Esophagus muscularis mucosa (tissue), 4 donors: ENCODE data around the gene SMIM5. TPM values are rescaled to one million over a fixed set of nuclear protein-coding genes. Genes with fewer than 3 reads are reported as not detected.

Source experiments
- DNase-seq: peaks from one replicate; pipeline ENCODE4 v3.0.0-alpha.2; 2017; ENCODE audit errors: extremely low spot score
- H3K27ac ChIP-seq, 4 donors: fragments of 200-600 bp; sonication (generic); replicated peaks in 1 of 4; 1 replicate in 3 of 4; 2 replicates in 1 of 4; pipeline ENCODE4 v1.5.1; 2016 to 2019; ENCODE audit warnings: mild to moderate bottlenecking in 1 of 4
- H3K27me3 ChIP-seq, 4 donors: fragments of 200-600 bp; sonication (generic); one replicate each; pipeline versions ENCODE4 v1.5.1 to v1.6.0; 2016 to 2019
- H3K36me3 ChIP-seq, 4 donors: fragments of 200-600 bp; sonication (generic); one replicate each; pipeline ENCODE4 v1.5.1; 2016 to 2019
- H3K4me1 ChIP-seq, 4 donors: fragments of 200-600 bp; sonication (generic); one replicate each; pipeline ENCODE4 v1.5.1; 2016 to 2019
- H3K4me3 ChIP-seq, 4 donors: fragments of 200-600 bp; sonication (generic); 1 replicate in 2 of 4; 2 replicates in 2 of 4; pipeline ENCODE4 v1.5.1; 2016 to 2019; ENCODE audit warnings: mild to moderate bottlenecking in 4 of 4, moderate library complexity in 1 of 4
- H3K9me3 ChIP-seq, 4 donors: fragments of 200-600 bp; sonication (generic); 1 replicate in 3 of 4; 2 replicates in 1 of 4; pipeline ENCODE4 v1.5.1; 2016 to 2019
- CTCF ChIP-seq, 3 experiments: fragments of 200-600 bp in 2 of 3; fragments of 450-650 bp in 1 of 3; sonication (generic) in 2 of 3; IDR thresholded peaks; one replicate each; pipeline ENCODE4 v1.5.1; 2017 to 2019; ENCODE audit warnings: antibody characterized with exemption in 3 of 3, mild to moderate bottlenecking in 2 of 3, moderate library complexity in 1 of 3
- EP300 ChIP-seq: sonication (generic); formaldehyde crosslinking; IDR thresholded peaks from one replicate; pipeline ENCODE4 v1.6.1; 2017; ENCODE audit warnings: antibody characterized with exemption
- POLR2A ChIP-seq: fragments of 450-650 bp; IDR thresholded peaks from one replicate; pipeline ENCODE4 v1.6.1; 2017; ENCODE audit warnings: antibody characterized with exemption, moderate library complexity, mild to moderate bottlenecking, low read depth
- POLR2AphosphoS5 ChIP-seq, 2 donors: sonication (generic); formaldehyde crosslinking; IDR thresholded peaks; one replicate each; pipeline ENCODE4 v1.6.1; 2017; ENCODE audit warnings: antibody characterized with exemption in 2 of 2
- WGBS: methylation state at CpG from one replicate; pipeline ENCODE4 v1.1.5; 2018; 5-methylcytosine and 5-hydroxymethylcytosine counted together
- intact Hi-C: fragments of 100-400 bp; cut with DNase I; formaldehyde crosslinking; loops from one replicate; pipeline ENCODE4 v1.15.1; 2023
- total RNA-seq, 4 donors: library from RNA; depleted of rRNA; stranded (reverse); fragments of >200 nt; gene quantifications; one replicate each; pipeline versions ENCODE4 v1.1.0 to v1.2.1, GENCODE V29; 2016

SMIM5 gene
- total RNA-seq, 4 donors from 2014 or later, result 4.3 to 6.6 (median 5.6) TPM

GRCh38 chr17:75607086-75607485 lies 26.1 kb upstream of the SMIM5 start:
- no peak for DNase-seq
- intact Hi-C loops, result no loop called here
- 84% methylated on average over 5 of the region's 5 CpGs for WGBS
- Histone ChIP-seq H3K4me3 (no peak overlapping the region), H3K4me1 (peaks cover 0 to 11% (median 8%) of the 10 kb centered on the region in 4 donors), H3K36me3 (peaks cover 0 to 38% (median 37%) of the 10 kb centered on the region in 4 donors), H3K27me3 (no peaks in the 10 kb centered on the region), H3K27ac (no peak overlapping the region), H3K9me3 (no peaks in the 10 kb centered on the region)
- TF ChIP-seq POLR2AphosphoS5 (IDR thresholded peaks at IDR 0.05) (no peak), CTCF (IDR thresholded peaks at IDR 0.05) (no peak), POLR2A (no peak), EP300 (no peak)

DNA sequence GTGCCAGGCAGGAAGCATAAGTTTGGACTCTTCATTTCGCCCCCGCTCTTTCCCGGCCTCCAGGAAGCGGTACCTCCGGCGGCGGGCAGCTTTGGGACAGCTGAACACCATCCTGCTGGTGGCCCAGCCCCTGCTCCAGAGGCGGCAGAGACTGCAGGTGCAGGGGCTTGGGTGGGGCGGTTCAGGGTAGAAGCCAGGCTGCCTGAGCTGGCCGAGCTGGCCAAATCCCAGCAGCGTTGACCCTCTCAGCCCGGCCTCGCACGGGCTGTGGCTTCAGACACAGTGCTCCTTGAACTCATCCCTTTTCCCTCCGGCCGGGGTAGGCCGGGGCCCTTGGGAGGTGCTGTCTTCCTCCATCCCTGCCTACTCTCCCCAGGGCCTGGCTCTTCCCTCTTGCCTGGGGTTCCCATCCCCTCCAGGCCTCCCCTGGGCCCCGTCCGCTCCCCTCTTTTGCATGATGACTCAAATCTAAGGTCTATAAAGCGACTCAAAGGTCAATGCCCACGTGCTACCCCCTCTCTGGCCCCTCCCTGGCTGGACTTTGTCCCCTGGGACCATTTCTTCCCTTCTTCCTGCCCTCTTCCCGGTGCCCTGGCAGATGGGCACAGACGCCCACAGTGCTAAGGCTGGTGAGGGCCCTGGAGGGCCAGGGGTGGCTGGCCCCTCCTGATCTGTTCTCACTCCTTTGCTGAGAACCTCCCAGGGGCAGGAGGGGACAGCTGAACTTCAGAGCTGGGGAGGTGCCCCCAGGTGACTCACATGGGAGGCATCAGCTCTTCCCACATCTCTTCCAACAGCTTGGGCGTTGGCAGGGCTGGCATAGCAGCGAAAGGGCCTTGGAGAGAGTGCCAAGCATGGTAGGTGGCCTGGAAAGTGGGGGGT lies 22.9 kb upstream of the SMIM5 start:
- H3K27ac ChIP-seq, result no peak overlapping the region
- intact Hi-C loops, result no loop called here
- H3K27me3 ChIP-seq, result no peaks in the 10 kb centered on the region
- no peak overlapping the region for H3K4me3 ChIP-seq
- no peak for TF ChIP-seq POLR2A
- TF ChIP-seq POLR2AphosphoS5 (IDR thresholded peaks at IDR 0.05), result no peak
- TF ChIP-seq CTCF (IDR thresholded peaks at IDR 0.05), result no peak
- no peak for TF ChIP-seq EP300
- H3K4me1 ChIP-seq, result no peaks in the 10 kb centered on the region
- WGBS, result 91% methylated on average over 25 of the region's 25 CpGs
- peaks cover 3 to 64% (median 59%) of the 10 kb centered on the region in 4 donors for H3K36me3 ChIP-seq
- no peak for DNase-seq
- H3K9me3 ChIP-seq, result no peaks in the 10 kb centered on the region

- H3K27ac ChIP-seq, result no peak overlapping the region
- peaks cover 4 to 76% (median 73%) of the 10 kb centered on the region in 4 donors for H3K36me3 ChIP-seq
- no peak overlapping the region for H3K4me3 ChIP-seq
- H3K9me3 ChIP-seq, result no peaks in the 10 kb centered on the region
- no peak for DNase-seq
- intact Hi-C loops, result no loop called here
- H3K27me3 ChIP-seq, result no peaks in the 10 kb centered on the region
- no peaks in the 10 kb centered on the region for H3K4me1 ChIP-seq
- 91% methylated on average over 14 of the region's 20 CpGs for WGBS
- TF ChIP-seq EP300 (no peak), POLR2A (no peak), CTCF (IDR thresholded peaks at IDR 0.05) (no peak), POLR2AphosphoS5 (IDR thresholded peaks at IDR 0.05) (no peak)
Measured at GRCh38 chr17:75611851-75612429, 21.3 kb upstream of the SMIM5 start.

- H3K27ac ChIP-seq, result no peak overlapping the region
- DNase-seq, result no peak
- TF ChIP-seq POLR2AphosphoS5 (IDR thresholded peaks at IDR 0.05) (no peak), CTCF (IDR thresholded peaks at IDR 0.05) (no peak), EP300 (no peak), POLR2A (no peak)
- H3K36me3 ChIP-seq, result peaks cover 4 to 84% (median 79%) of the 10 kb centered on the region in 4 donors
- no peaks in the 10 kb centered on the region for H3K9me3 ChIP-seq
- intact Hi-C loops, result no loop called here
- H3K4me1 ChIP-seq, result no peaks in the 10 kb centered on the region
- H3K27me3 ChIP-seq, result no peaks in the 10 kb centered on the region
- 85% methylated on average over 20 of the region's 27 CpGs for WGBS
- no peak overlapping the region for H3K4me3 ChIP-seq
Measured at GRCh38 chr17:75612906-75613626, 20.2 kb upstream of the SMIM5 start.
